A549 (cell line): ENCODE results near the gene CDC14B. TPM values are rescaled to one million over a fixed set of nuclear protein-coding genes. Genes with fewer than 3 reads are reported as not detected.

Experiments
- ATAC-seq, 2 experiments: fragments of 200-7000 bp in 1 of 2; fragments of >200 bp in 1 of 2; cut with Nextera tagmentation in 1 of 2; cut with Tn5 transposase in 1 of 2; 3 replicates each; pipeline versions ENCODE4 v1.8.0 to v1.9.1; 2018 to 2020; ENCODE audit warnings: mild to moderate bottlenecking in 1 of 2, moderate library complexity in 1 of 2
- CTCF ChIA-PET: fragments of 300-600 bp; sonication (Branson Sonifier 250); formaldehyde crosslinking; extraction: SDS; loops from one replicate; lab custom pipeline; 2021; ENCODE audit warnings: antibody characterized with exemption, inconsistent platforms; lab: Yijun Ruan, JAX
- POLR2A ChIA-PET: fragments of 350-600 bp; formaldehyde crosslinking; extraction: SDS; loops from one replicate; lab custom pipeline; 2021; ENCODE audit warnings: antibody characterized with exemption, inconsistent platforms; lab: Yijun Ruan, JAX
- DNase-seq, 2 experiments: peaks; one replicate each; pipeline versions ENCODE4 v3.0.0 to v3.0.0-alpha.2; 2011 to 2016; ENCODE audit warnings: low read depth in 1 of 2, low spot score in 1 of 2
- FAIRE-seq: peaks from 2 replicates; lab custom pipeline; 2011; peaks lifted over from hg19 to GRCh38; lab: Jason Lieb, UNC
- H3K27ac ChIP-seq, 2 experiments: fragments of >200 bp; sonication (Bioruptor Twin); formaldehyde crosslinking; 3 replicates each; pipeline ENCODE4 v1.5.1; 2016 to 2017
- H3K4me1 ChIP-seq: fragments of >200 bp; sonication (Bioruptor Twin); formaldehyde crosslinking; 3 replicates; pipeline ENCODE4 v1.6.1; 2016
- H3K4me2 ChIP-seq: fragments of >200 bp; sonication (Bioruptor Twin); formaldehyde crosslinking; 3 replicates; pipeline ENCODE4 v1.6.1; 2016
- H3K4me3 ChIP-seq: fragments of >200 bp; sonication (Bioruptor Twin); formaldehyde crosslinking; 3 replicates; pipeline ENCODE4 v1.5.1; 2016
- H3K9me3 ChIP-seq: fragments of >200 bp; sonication (Bioruptor Twin); formaldehyde crosslinking; 3 replicates; pipeline ENCODE4 v1.6.1; 2016
- ATOH8 ChIP-seq: fragments of 250-450 bp; sonication (Bioruptor Pico); IDR thresholded peaks from 2 replicates; pipeline ENCODE4 v1.5.0; 2020; ENCODE audit warnings: low read depth, mild to moderate bottlenecking, moderate library complexity
- BHLHE40 ChIP-seq: IDR thresholded peaks from 2 replicates; pipeline ENCODE4 v1.6.1; 2012; ENCODE audit warnings: low read depth, low read length, inconsistent platforms
- CHD2 ChIP-seq: fragments of 150-350 bp; IDR thresholded peaks from 2 replicates; pipeline ENCODE4 v1.6.1; 2014; ENCODE audit warnings: low read length; ENCODE audit not compliant: partially characterized antibody
- EHMT2 ChIP-seq: fragments of 200-600 bp; sonication (generic); IDR thresholded peaks from 2 replicates; pipeline ENCODE4 v1.6.1; 2016; ENCODE audit warnings: antibody characterized with exemption, low read depth, mild to moderate bottlenecking, moderate library complexity
- FOSB ChIP-seq: fragments of 250-450 bp; sonication (Bioruptor Pico); IDR thresholded peaks from 2 replicates; pipeline ENCODE4 v1.5.0; 2020; ENCODE audit warnings: mild to moderate bottlenecking, moderate library complexity
- HDAC2 ChIP-seq: fragments of 200-600 bp; sonication (generic); IDR thresholded peaks from 2 replicates; pipeline ENCODE4 v1.6.1; 2016
- HES2 ChIP-seq: fragments of >200 bp; sonication (Bioruptor Twin); formaldehyde crosslinking; IDR thresholded peaks from 2 replicates; pipeline ENCODE4 v1.6.1; 2016
- HMGXB4 ChIP-seq: fragments of 250-450 bp; sonication (Bioruptor Pico); IDR thresholded peaks from 2 replicates; pipeline ENCODE4 v1.5.0; 2021; ENCODE audit warnings: mild to moderate bottlenecking, moderate library complexity, borderline replicate concordance
- HOXB5 ChIP-seq: fragments of 250-450 bp; sonication (Bioruptor Pico); IDR thresholded peaks from 2 replicates; pipeline ENCODE4 v1.5.0; 2020; ENCODE audit warnings: mild to moderate bottlenecking, moderate library complexity
- JUN ChIP-seq, 2 experiments: fragments of >200 bp; sonication (Bioruptor Twin); formaldehyde crosslinking; IDR thresholded peaks; 2 replicates in 1 of 2; 3 replicates in 1 of 2; pipeline ENCODE4 v1.6.1; 2016 to 2017
- NPAS2 ChIP-seq: fragments of 250-450 bp; sonication (Bioruptor Pico); IDR thresholded peaks from 2 replicates; pipeline ENCODE4 v1.8.0; 2022; ENCODE audit warnings: mild to moderate bottlenecking, moderate library complexity, borderline replicate concordance
- PHF8 ChIP-seq: fragments of 200-600 bp; sonication (generic); IDR thresholded peaks from 2 replicates; pipeline ENCODE4 v1.6.1; 2016; ENCODE audit warnings: low read depth, mild to moderate bottlenecking, antibody characterized with exemption, moderate library complexity, borderline replicate concordance
- POLR2A ChIP-seq: IDR thresholded peaks from 2 replicates; pipeline ENCODE4 v1.6.1; 2012; ENCODE audit warnings: mild to moderate bottlenecking, low read length
- POLR2AphosphoS2 ChIP-seq: conservative IDR thresholded peaks from 2 replicates; pipeline ENCODE4 v1.6.1; 2012; ENCODE audit warnings: low read length, improper control_type of control experiment, inconsistent platforms
- RAD21 ChIP-seq, 2 experiments: fragments of >200 bp in 1 of 2; sonication (Bioruptor Twin) in 1 of 2; formaldehyde crosslinking in 1 of 2; IDR thresholded peaks in 1 of 2; conservative IDR thresholded peaks in 1 of 2; 2 replicates in 1 of 2; 3 replicates in 1 of 2; pipeline ENCODE4 v1.6.1; 2012 to 2018; ENCODE audit warnings: inconsistent platforms in 1 of 2
- SMC3 ChIP-seq: fragments of >200 bp; sonication (Bioruptor Twin); formaldehyde crosslinking; IDR thresholded peaks from 3 replicates; pipeline ENCODE4 v1.6.1; 2018; ENCODE audit warnings: inconsistent platforms
- WGBS: methylation state at CpG from one replicate; pipeline ENCODE4 v1.1.6; 2017; ENCODE audit errors: missing lambda C conversion rate; 5-methylcytosine and 5-hydroxymethylcytosine counted together
- polyA plus RNA-seq, 4 experiments: library from polyadenylated mRNA; depleted of rRNA in 3 of 4; stranded (reverse); fragments of >200 nt; fragmentation: RNase III in 1 of 4; extraction: RNeasy Plus Mini Kit Qiagen cat#74134 plus additional on column Dnase treatment in 1 of 4; gene quantifications; 2 replicates in 3 of 4; 3 replicates in 1 of 4; pipeline ENCODE4 v1.2.3, GENCODE V29; 2011 to 2017
- TF ChIP-seq, protein P1 (sequence below): IDR thresholded peaks from 2 replicates; pipeline ENCODE4 v1.6.1; 2012
- TF ChIP-seq, protein P2 (sequence below): IDR thresholded peaks from 2 replicates; pipeline ENCODE4 v1.6.1; 2012
- TF ChIP-seq, protein P3 (sequence below): IDR thresholded peaks from 2 replicates; pipeline ENCODE4 v1.6.1; 2012; ENCODE audit warnings: low read depth, borderline replicate concordance
- TF ChIP-seq, protein P4 (sequence below): fragments of 450-650 bp; IDR thresholded peaks from 2 replicates; pipeline ENCODE4 v1.6.1; 2014; ENCODE audit warnings: antibody characterized with exemption

Gene CDC14B
- polyA plus RNA-seq, 2 of the 4 experiments (the other 2 are of a cell fraction), result 9.9 to 17.3 TPM

DNA sequence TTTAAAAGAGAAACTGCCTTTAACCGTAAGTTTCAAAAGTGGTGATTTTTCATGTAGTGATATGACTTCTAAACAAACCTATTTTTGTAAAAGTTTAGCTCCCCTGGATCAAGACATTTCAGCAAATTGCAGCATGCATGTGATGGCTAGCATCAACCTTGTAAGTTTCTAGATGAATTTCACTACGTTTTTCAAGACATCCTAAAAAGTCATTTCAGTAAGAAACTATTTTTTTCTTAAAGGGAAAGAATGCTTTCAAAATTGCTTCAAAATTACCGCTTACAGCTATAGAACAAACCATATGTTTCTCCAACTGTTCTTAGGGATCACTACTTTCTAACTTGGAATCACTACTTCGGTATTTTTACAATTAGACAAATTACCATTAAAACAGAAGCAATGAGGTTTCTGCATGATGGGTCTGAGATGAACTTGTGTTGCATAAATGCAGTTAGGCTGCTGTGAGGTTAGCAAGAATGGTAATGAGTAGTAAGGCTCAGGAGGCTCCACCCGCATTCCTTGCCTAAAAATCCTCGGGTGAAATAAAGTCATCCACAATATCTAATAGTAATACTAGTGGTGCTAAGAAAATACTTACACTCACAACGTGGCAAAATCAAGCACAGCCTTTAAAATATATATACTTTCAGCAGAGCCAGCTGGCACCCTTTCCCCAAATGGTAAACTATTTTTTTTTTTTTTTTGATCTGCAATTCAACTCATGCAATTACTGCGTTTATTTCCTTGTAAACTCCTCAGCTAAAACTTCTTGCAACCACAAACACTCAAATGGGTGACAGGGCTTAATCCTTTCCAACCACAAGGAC is 53.8 kb downstream of the CDC14B start:
- ATAC-seq, result peak; percentile 16 to 31; a peak in 2 of 6 replicates
- Histone ChIP-seq H3K4me3 (peak overlapping the region; percentile 64), H3K27ac (peak overlapping the region; percentile 87 to 98), H3K9me3 (no peaks in the 10 kb centered on the region)
- FAIRE-seq, result no peak
- CTCF ChIA-PET, result interaction anchor here (0.7 to 3.4 kb wide), 15 partner anchors 8 to 288 kb away, joined by 3 to 15 read pairs (median 3); partner anchors contain the start of gene ZNF782
- WGBS, result 42% methylated on average over 8 of the region's 8 CpGs
- DNase-seq, result peak in 1 of 2 experiments; percentile 15
- TF ChIP-seq BHLHE40 (no peak), ATOH8 (CRISPR knock-in tag) (no peak), CHD2 (no peak), JUN (IDR thresholded peaks at IDR 0.05) (no peak), HDAC2 (no peak), NPAS2 (CRISPR knock-in tag) (no peak), PHF8 (no peak), FOSB (no peak), POLR2AphosphoS2 (no peak), POLR2A (no peak), HOXB5 (no peak), RAD21 (conservative IDR thresholded peaks at IDR 0.05 in 1 of 2, IDR thresholded peaks at IDR 0.05 in 1 of 2) (no peak), HMGXB4 (CRISPR knock-in tag) (no peak)
- TF ChIP-seq, protein P1, sequence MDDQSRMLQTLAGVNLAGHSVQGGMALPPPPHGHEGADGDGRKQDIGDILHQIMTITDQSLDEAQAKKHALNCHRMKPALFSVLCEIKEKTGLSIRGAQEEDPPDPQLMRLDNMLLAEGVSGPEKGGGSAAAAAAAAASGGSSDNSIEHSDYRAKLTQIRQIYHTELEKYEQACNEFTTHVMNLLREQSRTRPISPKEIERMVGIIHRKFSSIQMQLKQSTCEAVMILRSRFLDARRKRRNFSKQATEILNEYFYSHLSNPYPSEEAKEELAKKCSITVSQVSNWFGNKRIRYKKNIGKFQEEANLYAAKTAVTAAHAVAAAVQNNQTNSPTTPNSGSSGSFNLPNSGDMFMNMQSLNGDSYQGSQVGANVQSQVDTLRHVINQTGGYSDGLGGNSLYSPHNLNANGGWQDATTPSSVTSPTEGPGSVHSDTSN, result no peak
- TF ChIP-seq, protein P2, sequence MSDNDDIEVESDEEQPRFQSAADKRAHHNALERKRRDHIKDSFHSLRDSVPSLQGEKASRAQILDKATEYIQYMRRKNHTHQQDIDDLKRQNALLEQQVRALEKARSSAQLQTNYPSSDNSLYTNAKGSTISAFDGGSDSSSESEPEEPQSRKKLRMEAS, result no peak
- TF ChIP-seq, protein P3, sequence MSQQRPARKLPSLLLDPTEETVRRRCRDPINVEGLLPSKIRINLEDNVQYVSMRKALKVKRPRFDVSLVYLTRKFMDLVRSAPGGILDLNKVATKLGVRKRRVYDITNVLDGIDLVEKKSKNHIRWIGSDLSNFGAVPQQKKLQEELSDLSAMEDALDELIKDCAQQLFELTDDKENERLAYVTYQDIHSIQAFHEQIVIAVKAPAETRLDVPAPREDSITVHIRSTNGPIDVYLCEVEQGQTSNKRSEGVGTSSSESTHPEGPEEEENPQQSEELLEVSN, result no peak
- TF ChIP-seq, protein P4, sequence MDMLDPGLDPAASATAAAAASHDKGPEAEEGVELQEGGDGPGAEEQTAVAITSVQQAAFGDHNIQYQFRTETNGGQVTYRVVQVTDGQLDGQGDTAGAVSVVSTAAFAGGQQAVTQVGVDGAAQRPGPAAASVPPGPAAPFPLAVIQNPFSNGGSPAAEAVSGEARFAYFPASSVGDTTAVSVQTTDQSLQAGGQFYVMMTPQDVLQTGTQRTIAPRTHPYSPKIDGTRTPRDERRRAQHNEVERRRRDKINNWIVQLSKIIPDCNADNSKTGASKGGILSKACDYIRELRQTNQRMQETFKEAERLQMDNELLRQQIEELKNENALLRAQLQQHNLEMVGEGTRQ, result no peak
- TF ChIP-seq, all 56 proteins: peak for 0
- Histone ChIP-seq H3K4me2 (peak overlapping the region; percentile 87), H3K4me1 (peaks cover 16% of the 10 kb centered on the region)
- POLR2A ChIA-PET, result interaction anchor here (1.0 kb wide), 1 partner anchor 221 kb away, joined by 7 read pairs; no protein-coding TSS in a partner anchor

DNA sequence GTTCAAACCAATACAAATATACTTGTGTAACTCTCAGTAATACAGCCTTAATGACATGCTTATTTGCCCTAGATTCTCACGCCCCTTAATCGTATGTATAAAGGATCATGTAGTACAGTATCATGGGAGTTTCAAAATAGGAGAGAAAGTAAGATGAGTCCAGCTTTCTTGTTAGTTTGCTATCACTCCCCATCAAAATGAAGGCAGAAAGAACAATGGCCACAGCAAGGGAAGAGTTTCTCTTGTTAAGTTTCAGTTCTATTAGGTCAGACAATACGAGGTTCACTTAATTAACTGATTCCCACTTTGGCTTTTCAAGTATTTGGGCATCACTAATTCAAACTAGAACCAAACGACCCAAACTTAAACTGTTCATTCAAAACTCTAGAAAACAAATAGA is 55.4 kb downstream of the CDC14B start:
- FAIRE-seq (no peak), DNase-seq (no peak), ATAC-seq (no peak)
- ChIA-PET CTCF (interaction anchor here (0.8 to 3.4 kb wide), 3 partner anchors 7 to 236 kb away, joined by 3 to 15 read pairs (median 3); no protein-coding TSS in a partner anchor), POLR2A (no interaction called here)
- Histone ChIP-seq H3K9me3 (no peaks in the 10 kb centered on the region), H3K4me2 (no peak overlapping the region), H3K4me1 (peaks cover 16% of the 10 kb centered on the region), H3K4me3 (no peak overlapping the region), H3K27ac (no peak overlapping the region)
- WGBS, result 67% methylated on average over 4 of the region's 4 CpGs
- no peak for TF ChIP-seq EHMT2
- TF ChIP-seq HES2, result no peak
- TF ChIP-seq SMC3, result no peak
